HG02763 (cell line): ENCODE measurements around the gene MTHFR.
A peak's percentile ranks its signal among the peaks of the same experiment; 100 is the strongest.

Experiments used
- ATAC-seq: cut with Tn5 transposase; IDR thresholded peaks from one replicate; pipeline ENCODE4 v1.9.1; 2021; ENCODE audit warnings: mild to moderate bottlenecking, moderate library complexity; ENCODE audit not compliant: unreplicated experiment

The MTHFR gene

GRCh38 chr1:11805422-11806306 lies at the start of gene MTHFR, which contains the start of gene CLCN6:
MTHFR (minus strand) TSS chr1:11805964; CDS start chr1:11803116, 2,848 bp downstream.
CLCN6 (plus strand) TSS chr1:11806191; CDS start chr1:11806263, 72 bp downstream.
- peak; percentile 86 for ATAC-seq

- ATAC-seq = no peak
Observed at GRCh38 chr1:11855430-11855829, 49.7 kb upstream of the MTHFR start.

- ATAC-seq = no peak
Observed at GRCh38 chr1:11854519-11854918, 48.8 kb upstream of the MTHFR start.

GRCh38 chr1:11851180-11851579 lies 45.4 kb upstream of the MTHFR start:
- ATAC-seq = no peak

- ATAC-seq = no peak
Observed at GRCh38 chr1:11850156-11850555, 44.4 kb upstream of the MTHFR start.

- no peak for ATAC-seq
Observed at GRCh38 chr1:11848373-11848700, 42.6 kb upstream of the MTHFR start.

GRCh38 chr1:11847667-11848372 lies 42.1 kb upstream of the MTHFR start, which contains the start of gene NPPA:
NPPA (minus strand) TSS chr1:11847783; CDS start chr1:11847684, 99 bp downstream.
- no peak for ATAC-seq

GRCh38 chr1:11845641-11846335 lies 40.0 kb upstream of the MTHFR start:
- ATAC-seq = no peak

GRCh38 chr1:11842154-11843041 lies 36.6 kb upstream of the MTHFR start:
- ATAC-seq = no peak

- no peak for ATAC-seq
Observed at GRCh38 chr1:11841245-11842153, 35.7 kb upstream of the MTHFR start.

- no peak for ATAC-seq
Observed at GRCh38 chr1:11839727-11840705, 34.3 kb upstream of the MTHFR start.

GRCh38 chr1:11838349-11839272 lies 32.8 kb upstream of the MTHFR start:
- no peak for ATAC-seq

GRCh38 chr1:11837767-11838348 lies 32.1 kb upstream of the MTHFR start:
- ATAC-seq = no peak

- ATAC-seq = no peak
Observed at GRCh38 chr1:11836955-11837766, 31.4 kb upstream of the MTHFR start.

GRCh38 chr1:11835441-11836225 lies 29.9 kb upstream of the MTHFR start:
- ATAC-seq = no peak
